HG03442 (cell line): ENCODE measurements around the gene BEX1.
"Not testable (repeated sequence)": the region's sequence is repeated elsewhere in the genome, so short reads cannot be mapped to it uniquely, and the experiment has no call there.

ENCODE experiments used
- ATAC-seq: cut with Tn5 transposase; IDR thresholded peaks from one replicate; pipeline ENCODE4 v1.9.1; 2021; ENCODE audit warnings: mild to moderate bottlenecking, moderate library complexity; ENCODE audit not compliant: unreplicated experiment

The BEX1 gene

GRCh38 chrX:103063918-103064434, at the start of gene BEX1:
Gene BEX1 (minus strand): TSS chrX:103064171. CDS start chrX:103063274, 897 bp downstream.
- ATAC-seq = no peak

GRCh38 chrX:103109497-103109896, 45.5 kb upstream of the BEX1 start:
- not testable (repeated sequence) for ATAC-seq

GRCh38 chrX:103107836-103108235, 43.9 kb upstream of the BEX1 start:
- no peak for ATAC-seq

GRCh38 chrX:103107227-103107737, 43.3 kb upstream of the BEX1 start:
- not testable (repeated sequence) for ATAC-seq

GRCh38 chrX:103104370-103104769, 40.4 kb upstream of the BEX1 start:
- not testable (repeated sequence) for ATAC-seq

GRCh38 chrX:103103866-103104265, 39.9 kb upstream of the BEX1 start:
- ATAC-seq = not testable (repeated sequence)

- ATAC-seq = no peak
Observed at GRCh38 chrX:103101299-103102042, 37.5 kb upstream of the BEX1 start.

- no peak for ATAC-seq
Observed at GRCh38 chrX:103100484-103100883, 36.5 kb upstream of the BEX1 start.

GRCh38 chrX:103099691-103100090, 35.7 kb upstream of the BEX1 start:
- no peak for ATAC-seq

GRCh38 chrX:103098488-103098887, 34.5 kb upstream of the BEX1 start:
- no peak for ATAC-seq

- ATAC-seq = no peak
Observed at GRCh38 chrX:103092942-103093341, 29.0 kb upstream of the BEX1 start, which contains the start of gene NXF3. Gene NXF3 (minus strand): TSS chrX:103093143. CDS start chrX:103093023, 120 bp downstream.

- ATAC-seq = no peak
Observed at GRCh38 chrX:103081051-103081450, 17.1 kb upstream of the BEX1 start.

- no peak for ATAC-seq
Observed at GRCh38 chrX:103073467-103073866, 9.5 kb upstream of the BEX1 start.

GRCh38 chrX:103066606-103067005, 2.6 kb upstream of the BEX1 start:
- ATAC-seq = no peak

- no peak for ATAC-seq
Observed at GRCh38 chrX:103063191-103063845, 653 bp downstream of the BEX1 start.

GRCh38 chrX:103061486-103061885, 2.5 kb downstream of the BEX1 start:
- no peak for ATAC-seq

- no peak for ATAC-seq
Observed at GRCh38 chrX:103056902-103057301, 7.1 kb downstream of the BEX1 start.

GRCh38 chrX:103052625-103053024, 11.3 kb downstream of the BEX1 start:
- ATAC-seq = no peak

- ATAC-seq = no peak
Observed at GRCh38 chrX:103051260-103051789, 12.6 kb downstream of the BEX1 start.

GRCh38 chrX:103033371-103033770, 30.6 kb downstream of the BEX1 start:
- ATAC-seq = not testable (repeated sequence)

GRCh38 chrX:103017542-103017941, 46.4 kb downstream of the BEX1 start:
- ATAC-seq = no peak

GRCh38 chrX:103012945-103013344, 51.0 kb downstream of the BEX1 start:
- ATAC-seq = no peak
